Activated CD4-positive, alpha-beta memory T cell treated with anti-CD3 and anti-CD28 coated beads for 36 hours (primary cell): ENCODE measurements around the gene CLMN. TPM values are rescaled to one million over a fixed set of nuclear protein-coding genes. Genes with fewer than 3 reads are reported as not detected.
"Not testable (repeated sequence)": the region's sequence is repeated elsewhere in the genome, so short reads cannot be mapped to it uniquely, and the experiment has no call there.

Experiments used
- CTCF ChIA-PET: fragments of 350-600 bp; sonication (Branson Sonifier 250); formaldehyde crosslinking; loops from one replicate; lab custom pipeline; 2021; ENCODE audit warnings: antibody characterized with exemption, inconsistent platforms; lab: Charles Lee
- POLR2A ChIA-PET: fragments of 350-600 bp; sonication (Branson Sonifier 250); formaldehyde crosslinking; loops from one replicate; lab custom pipeline; 2021; ENCODE audit warnings: antibody characterized with exemption; lab: Charles Lee
- DNase-seq: peaks from one replicate; pipeline ENCODE4 v3.0.0-alpha.2; 2020
- H3K27ac Mint-ChIP-seq: one replicate; pipeline ENCODE4 v1.8.0; 2021; ENCODE audit warnings: mixed read lengths
- H3K27me3 Mint-ChIP-seq: one replicate; pipeline ENCODE4 v1.8.0; 2021; ENCODE audit warnings: mixed read lengths
- H3K36me3 Mint-ChIP-seq: one replicate; pipeline ENCODE4 v1.8.0; 2021; ENCODE audit warnings: mixed read lengths
- H3K4me1 Mint-ChIP-seq: one replicate; pipeline ENCODE4 v1.8.0; 2021; ENCODE audit warnings: low read depth, mixed read lengths
- H3K4me3 Mint-ChIP-seq: one replicate; pipeline ENCODE4 v1.8.0; 2021; ENCODE audit warnings: mild to moderate bottlenecking, mixed read lengths
- H3K9me3 Mint-ChIP-seq: one replicate; pipeline ENCODE4 v1.8.0; 2021; ENCODE audit warnings: mixed read lengths
- intact Hi-C: fragments of 100-400 bp; cut with micrococcal nuclease; formaldehyde crosslinking; loops from one replicate; pipeline ENCODE4 v1.15.1; 2023
- total RNA-seq, 2 experiments: library from RNA; stranded (reverse); gene quantifications; one replicate each; pipeline ENCODE4 v1.2.3, GENCODE V29; 2021

The CLMN gene
- total RNA-seq, 2 experiments from 2014 or later = 0.92 to 0.97 TPM

GRCh38 chr14:95287176-95287754 is 32.4 kb downstream of the CLMN start:
- no peak overlapping the region for H3K4me3 Mint-ChIP-seq
- H3K27me3 Mint-ChIP-seq = peaks cover 21% of the 10 kb centered on the region
- H3K27ac Mint-ChIP-seq = no peak overlapping the region
- H3K4me1 Mint-ChIP-seq = peaks cover 3% of the 10 kb centered on the region
- H3K36me3 Mint-ChIP-seq = no peaks in the 10 kb centered on the region
- no peak for DNase-seq
- ChIA-PET POLR2A (no interaction called here), CTCF (no interaction called here)
- H3K9me3 Mint-ChIP-seq = no peaks in the 10 kb centered on the region
- intact Hi-C loops = no loop called here

- H3K36me3 Mint-ChIP-seq = no peaks in the 10 kb centered on the region
- no peak overlapping the region for H3K4me3 Mint-ChIP-seq
- ChIA-PET CTCF (no interaction called here), POLR2A (no interaction called here)
- DNase-seq = no peak
- no peaks in the 10 kb centered on the region for H3K9me3 Mint-ChIP-seq
- peaks cover 3% of the 10 kb centered on the region for H3K4me1 Mint-ChIP-seq
- no peak overlapping the region for H3K27ac Mint-ChIP-seq
- intact Hi-C loops = no loop called here
- peaks cover 21% of the 10 kb centered on the region for H3K27me3 Mint-ChIP-seq
These were observed 33.1 kb downstream of the CLMN start for GRCh38 chr14:95286645-95287044.

- no peaks in the 10 kb centered on the region for H3K9me3 Mint-ChIP-seq
- H3K27me3 Mint-ChIP-seq = peaks cover 13% of the 10 kb centered on the region
- ChIA-PET CTCF (no interaction called here), POLR2A (no interaction called here)
- H3K4me3 Mint-ChIP-seq = no peak overlapping the region
- no peak overlapping the region for H3K27ac Mint-ChIP-seq
- intact Hi-C loops = no loop called here
- H3K4me1 Mint-ChIP-seq = no peaks in the 10 kb centered on the region
- DNase-seq = no peak
- H3K36me3 Mint-ChIP-seq = no peaks in the 10 kb centered on the region
These were observed 34.1 kb downstream of the CLMN start for GRCh38 chr14:95285566-95285965.

- DNase-seq, intact Hi-C loops, H3K9me3 Mint-ChIP-seq, CTCF ChIA-PET, H3K4me3 Mint-ChIP-seq, H3K27ac Mint-ChIP-seq, H3K36me3 Mint-ChIP-seq, H3K4me1 Mint-ChIP-seq, POLR2A ChIA-PET: not testable (repeated sequence)
- H3K27me3 Mint-ChIP-seq = peaks cover 11% of the 10 kb centered on the region
These were observed 35.9 kb downstream of the CLMN start for GRCh38 chr14:95283802-95284201.

- H3K27ac Mint-ChIP-seq, DNase-seq, H3K4me1 Mint-ChIP-seq, intact Hi-C loops, H3K27me3 Mint-ChIP-seq, H3K9me3 Mint-ChIP-seq, POLR2A ChIA-PET, CTCF ChIA-PET, H3K36me3 Mint-ChIP-seq, H3K4me3 Mint-ChIP-seq: not testable (repeated sequence)
These were observed 36.7 kb downstream of the CLMN start for GRCh38 chr14:95282986-95283380.

- H3K27ac Mint-ChIP-seq = no peak overlapping the region
- peaks cover 5% of the 10 kb centered on the region for H3K27me3 Mint-ChIP-seq
- ChIA-PET CTCF (no interaction called here), POLR2A (no interaction called here)
- H3K36me3 Mint-ChIP-seq = no peaks in the 10 kb centered on the region
- no peak overlapping the region for H3K4me3 Mint-ChIP-seq
- no peaks in the 10 kb centered on the region for H3K9me3 Mint-ChIP-seq
- intact Hi-C loops = no loop called here
- no peak for DNase-seq
- no peaks in the 10 kb centered on the region for H3K4me1 Mint-ChIP-seq
These were observed 37.2 kb downstream of the CLMN start for GRCh38 chr14:95282354-95282985.

GRCh38 chr14:95281560-95282176 is 38.0 kb downstream of the CLMN start:
- H3K4me3 Mint-ChIP-seq = no peak overlapping the region
- no peaks in the 10 kb centered on the region for H3K9me3 Mint-ChIP-seq
- H3K27me3 Mint-ChIP-seq = peaks cover 2% of the 10 kb centered on the region
- H3K4me1 Mint-ChIP-seq = no peaks in the 10 kb centered on the region
- intact Hi-C loops = no loop called here
- H3K36me3 Mint-ChIP-seq = no peaks in the 10 kb centered on the region
- ChIA-PET CTCF (no interaction called here), POLR2A (no interaction called here)
- DNase-seq = no peak
- H3K27ac Mint-ChIP-seq = no peak overlapping the region

GRCh38 chr14:95275494-95275893 is 44.2 kb downstream of the CLMN start:
- no peak for DNase-seq
- Mint-ChIP-seq H3K27ac (no peak overlapping the region), H3K9me3 (no peaks in the 10 kb centered on the region), H3K36me3 (no peaks in the 10 kb centered on the region), H3K4me3 (no peak overlapping the region), H3K27me3 (peaks cover 4% of the 10 kb centered on the region), H3K4me1 (no peaks in the 10 kb centered on the region)
- CTCF ChIA-PET = no interaction called here
- intact Hi-C loops = no loop called here
- POLR2A ChIA-PET = no interaction called here

- intact Hi-C loops = no loop called here
- Mint-ChIP-seq H3K9me3 (no peaks in the 10 kb centered on the region), H3K4me3 (no peak overlapping the region), H3K36me3 (no peaks in the 10 kb centered on the region), H3K4me1 (no peaks in the 10 kb centered on the region), H3K27ac (no peak overlapping the region), H3K27me3 (peaks cover 4% of the 10 kb centered on the region)
- CTCF ChIA-PET = no interaction called here
- DNase-seq = no peak
- POLR2A ChIA-PET = no interaction called here
These were observed 44.8 kb downstream of the CLMN start for GRCh38 chr14:95274874-95275273.

GRCh38 chr14:95274279-95274678 is 45.4 kb downstream of the CLMN start:
- DNase-seq = no peak
- ChIA-PET POLR2A (no interaction called here), CTCF (no interaction called here)
- H3K27ac Mint-ChIP-seq = no peak overlapping the region
- H3K9me3 Mint-ChIP-seq = no peaks in the 10 kb centered on the region
- no peaks in the 10 kb centered on the region for H3K36me3 Mint-ChIP-seq
- intact Hi-C loops = no loop called here
- no peak overlapping the region for H3K4me3 Mint-ChIP-seq
- peaks cover 2% of the 10 kb centered on the region for H3K27me3 Mint-ChIP-seq
- H3K4me1 Mint-ChIP-seq = no peaks in the 10 kb centered on the region

- Mint-ChIP-seq H3K27ac (no peak overlapping the region), H3K9me3 (no peaks in the 10 kb centered on the region), H3K4me3 (no peak overlapping the region), H3K36me3 (no peaks in the 10 kb centered on the region), H3K4me1 (peaks cover 1% of the 10 kb centered on the region), H3K27me3 (peaks cover 2% of the 10 kb centered on the region)
- POLR2A ChIA-PET = no interaction called here
- CTCF ChIA-PET = interaction anchor here (1.0 kb wide), 1 partner anchor 48 kb away, joined by 3 read pairs; no protein-coding TSS in a partner anchor
- DNase-seq = no peak
- intact Hi-C loops = no loop called here
These were observed 46.4 kb downstream of the CLMN start for GRCh38 chr14:95273001-95273978.

- Mint-ChIP-seq H3K27me3 (peaks cover 2% of the 10 kb centered on the region), H3K9me3 (no peaks in the 10 kb centered on the region), H3K36me3 (no peaks in the 10 kb centered on the region), H3K4me3 (no peak overlapping the region), H3K4me1 (peaks cover 13% of the 10 kb centered on the region), H3K27ac (no peak overlapping the region)
- intact Hi-C loops = no loop called here
- DNase-seq = no peak
- CTCF ChIA-PET = no interaction called here
- POLR2A ChIA-PET = no interaction called here
These were observed 47.7 kb downstream of the CLMN start for GRCh38 chr14:95272057-95272456.
